GM19099 (cell line): Measurements from ENCODE around the gene LCE7A.

Experiments used
- POLR2A ChIP-seq: IDR thresholded peaks from 3 replicates; pipeline ENCODE4 v1.6.1; 2011; ENCODE audit warnings: low read depth; ENCODE audit not compliant: insufficient read length; ENCODE audit errors: extremely low read depth

Gene LCE7A, protein sequence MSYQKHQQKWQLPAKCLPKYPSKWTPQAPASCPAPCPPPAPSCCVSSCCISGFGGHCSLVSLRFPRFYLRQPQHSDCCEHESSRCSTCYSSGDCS

DNA sequence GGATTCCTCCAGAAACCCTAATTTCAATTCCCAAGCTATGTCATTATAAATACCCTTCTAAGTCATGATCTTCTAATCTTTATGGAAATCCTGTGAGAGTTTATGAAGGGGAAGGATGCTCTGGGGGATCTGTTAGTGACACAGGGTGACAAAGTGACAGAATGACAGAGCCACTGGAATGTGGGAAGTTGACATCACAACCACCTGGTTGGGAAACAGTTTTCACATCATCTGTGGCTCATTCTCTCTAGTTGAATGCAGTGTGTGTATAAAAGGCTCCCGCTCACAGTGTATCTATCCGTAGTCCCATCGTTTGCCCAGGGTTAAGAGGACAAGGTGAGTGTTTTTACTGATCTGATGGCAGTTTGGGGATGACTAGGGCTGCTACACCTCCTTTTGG, at the start of gene LCE7A:
LCE7A (plus strand) TSS at position 301 of the 400 bp plus-strand sequence. CDS start 702 bp downstream, outside the sequence.
- no peak for TF ChIP-seq POLR2A

DNA sequence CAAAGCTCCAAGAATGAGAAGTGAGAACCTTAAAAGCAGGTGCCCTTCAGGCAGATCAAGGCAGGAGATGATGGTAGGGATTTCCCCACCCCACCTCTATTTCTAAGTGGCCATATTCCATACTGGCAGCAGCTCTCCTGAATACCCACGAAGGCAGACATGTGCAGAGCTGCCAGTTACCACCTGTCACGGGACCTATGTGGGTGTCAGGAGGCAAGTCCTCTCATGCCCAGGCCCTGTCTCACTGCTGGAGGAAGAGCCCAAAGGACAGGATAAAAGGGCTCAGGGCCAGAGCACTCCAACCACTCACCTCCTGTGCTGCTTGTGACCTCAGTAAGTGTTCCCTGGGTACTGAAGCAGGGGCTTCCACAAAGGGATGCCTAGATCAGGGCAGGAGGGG, 48.7 kb upstream of the LCE7A start:
- no peak for TF ChIP-seq POLR2A

DNA sequence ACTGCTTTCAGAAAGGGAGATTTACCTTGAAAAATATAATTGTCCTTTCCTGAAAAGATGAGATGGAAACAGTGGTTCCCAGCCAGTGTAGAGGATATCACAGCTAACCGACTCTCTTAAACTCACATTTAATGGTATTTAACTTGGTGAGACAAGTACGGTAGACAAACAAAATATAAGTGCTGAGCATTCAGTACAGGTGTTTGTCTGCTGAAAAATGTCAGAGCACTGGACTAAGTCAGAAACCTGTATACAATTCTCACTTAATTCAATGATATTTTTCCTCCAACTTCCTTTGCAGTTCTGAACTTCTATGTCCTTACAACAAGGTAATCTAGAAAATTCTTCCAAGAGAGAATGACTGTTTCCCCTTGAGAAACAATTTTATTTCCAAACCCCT, 48.1 kb upstream of the LCE7A start, which contains the start of gene LCE1B:
LCE1B (plus strand) TSS at position 301 of the 400 bp plus-strand sequence. CDS start 476 bp downstream, outside the sequence.
- TF ChIP-seq POLR2A: no peak

DNA sequence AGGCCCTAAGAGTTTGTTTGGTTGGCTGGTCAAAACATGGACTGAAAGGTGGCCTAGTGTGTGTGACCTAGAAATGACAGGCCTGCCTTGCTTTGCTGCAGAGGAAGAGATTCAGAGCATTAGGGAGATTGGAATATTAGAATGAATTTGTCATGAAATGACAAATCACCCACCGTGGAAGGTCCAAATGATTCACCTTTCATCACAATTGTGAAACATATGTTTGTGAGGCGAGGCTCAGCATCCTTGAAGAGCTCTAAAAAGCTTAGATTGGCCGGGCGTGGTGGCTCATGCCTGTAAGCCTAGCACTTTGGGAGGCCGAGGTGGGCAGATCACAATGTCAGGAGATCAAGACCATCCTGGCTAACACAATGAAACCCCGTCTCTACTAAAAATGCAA, 42.5 kb upstream of the LCE7A start:
- TF ChIP-seq POLR2A: no peak

DNA sequence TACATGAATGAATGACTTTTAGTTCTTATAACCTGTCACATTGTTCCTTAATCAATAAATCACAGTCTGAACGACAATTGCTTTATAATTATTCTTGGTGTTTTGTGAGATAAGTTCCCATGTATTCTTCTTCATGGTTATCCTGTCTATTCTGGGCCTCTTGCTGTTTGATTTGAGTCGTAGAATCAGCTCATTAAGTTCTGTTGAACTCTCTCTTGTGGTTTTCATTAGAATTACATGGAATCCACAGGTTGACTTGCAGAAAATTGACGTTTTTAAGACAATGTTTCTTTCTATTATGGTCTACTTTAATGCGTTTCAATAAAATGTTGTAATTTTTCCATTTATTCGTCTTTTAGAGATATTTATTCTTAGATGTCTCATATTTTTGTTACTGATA, 36.5 kb upstream of the LCE7A start:
- TF ChIP-seq POLR2A: no peak

DNA sequence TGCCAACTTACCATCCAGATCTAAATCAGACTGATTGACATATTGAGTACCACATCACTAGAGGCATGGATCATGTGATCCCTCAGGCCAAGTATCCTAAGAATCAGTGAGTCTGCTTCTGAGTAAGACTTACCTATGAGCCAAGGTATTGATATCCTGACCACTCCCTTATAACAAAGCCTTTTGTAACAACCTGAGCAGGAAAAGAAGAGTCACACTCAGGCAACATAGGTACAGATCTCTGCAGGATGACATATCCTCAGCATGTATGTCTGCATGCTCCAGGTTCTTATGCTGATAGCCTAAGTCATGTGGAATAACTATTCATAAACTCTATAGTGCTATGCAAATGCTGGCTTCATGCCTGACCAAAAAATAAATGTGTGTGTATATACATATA, 34.8 kb upstream of the LCE7A start:
- no peak for TF ChIP-seq POLR2A

DNA sequence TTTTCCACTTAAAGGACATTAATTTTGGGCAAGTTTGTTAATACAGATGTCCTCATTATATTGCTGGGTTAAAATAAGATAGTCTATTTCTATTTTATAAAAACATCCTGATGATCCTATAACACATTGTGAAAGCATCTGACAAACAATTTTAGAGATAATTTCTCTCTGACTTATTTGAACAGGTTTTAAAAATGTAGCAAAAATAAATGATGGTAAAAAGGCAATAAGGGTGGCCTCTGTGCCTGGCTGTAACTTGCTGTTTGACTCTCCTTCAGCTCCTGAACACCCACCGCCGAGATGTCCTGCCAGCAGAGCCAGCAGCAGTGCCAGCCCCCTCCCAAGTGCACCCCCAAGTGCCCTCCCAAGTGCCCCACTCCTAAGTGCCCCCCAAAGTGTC, 32.6 kb upstream of the LCE7A start, which contains the start of gene LCE1A:
LCE1A (plus strand) TSS at position 301 of the 400 bp plus-strand sequence; CDS start at position 301, 0 bp downstream.
- TF ChIP-seq POLR2A: no peak

DNA sequence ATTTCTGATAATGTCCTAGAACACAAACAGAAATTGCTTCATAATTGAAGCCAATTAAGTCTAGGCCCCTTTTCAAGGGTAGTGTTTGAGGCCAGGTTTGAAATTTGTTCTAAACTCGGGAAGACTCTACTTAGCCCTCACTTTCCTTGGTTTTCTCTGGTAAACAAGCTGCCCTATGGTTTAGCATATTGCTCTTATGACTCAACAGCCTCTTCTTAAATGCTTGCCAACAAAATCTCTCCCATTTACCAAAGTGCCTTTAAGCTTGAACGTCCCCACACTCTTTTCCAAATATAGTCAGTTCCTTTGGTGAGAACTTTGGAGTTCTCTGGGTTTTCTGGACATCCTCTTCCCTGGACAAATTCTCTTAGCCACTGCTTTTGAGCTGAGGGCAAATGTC, 22.9 kb upstream of the LCE7A start:
- no peak for TF ChIP-seq POLR2A

DNA sequence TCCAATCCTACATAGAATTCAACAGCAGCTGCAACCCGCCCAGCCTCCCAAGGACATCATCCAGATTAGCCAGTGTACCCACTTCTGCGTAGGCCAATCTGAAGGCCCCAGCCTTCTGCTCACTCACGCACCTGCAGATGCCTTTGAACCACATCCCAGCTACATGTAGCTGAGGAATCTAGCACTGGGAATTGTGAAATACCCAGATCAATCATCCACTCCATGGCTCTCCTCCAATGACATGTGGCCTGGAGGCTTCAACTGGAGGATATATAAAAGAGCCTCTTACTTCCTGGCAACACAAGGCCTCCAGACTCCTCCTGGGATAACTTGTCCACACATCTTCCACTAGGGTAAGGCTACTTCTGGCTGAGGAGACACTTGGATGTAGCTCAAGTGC, 17.2 kb upstream of the LCE7A start, which contains the start of gene LCE6A:
LCE6A (plus strand) TSS at position 301 of the 400 bp plus-strand sequence. CDS start 665 bp downstream, outside the sequence.
- TF ChIP-seq POLR2A: no peak

DNA sequence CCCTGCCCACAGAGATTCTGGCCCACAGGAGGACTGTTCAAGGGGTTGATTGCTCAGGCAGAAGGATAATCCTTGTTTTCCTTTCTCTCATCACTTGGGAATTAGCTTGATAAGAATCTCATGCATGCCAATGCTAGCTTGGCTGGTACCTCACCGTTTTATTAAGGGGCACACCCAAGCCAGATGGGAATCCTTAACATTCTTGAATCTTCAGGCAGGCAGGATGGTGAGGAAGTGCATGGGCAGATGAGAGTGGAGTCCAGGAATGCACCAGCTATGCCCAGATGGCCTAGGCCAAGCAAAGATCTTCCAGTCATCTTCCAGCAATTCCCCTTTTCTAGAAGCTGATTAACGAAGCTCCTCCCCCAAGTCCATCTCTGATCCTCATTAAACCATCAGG, 4.1 kb upstream of the LCE7A start:
- TF ChIP-seq POLR2A: no peak

DNA sequence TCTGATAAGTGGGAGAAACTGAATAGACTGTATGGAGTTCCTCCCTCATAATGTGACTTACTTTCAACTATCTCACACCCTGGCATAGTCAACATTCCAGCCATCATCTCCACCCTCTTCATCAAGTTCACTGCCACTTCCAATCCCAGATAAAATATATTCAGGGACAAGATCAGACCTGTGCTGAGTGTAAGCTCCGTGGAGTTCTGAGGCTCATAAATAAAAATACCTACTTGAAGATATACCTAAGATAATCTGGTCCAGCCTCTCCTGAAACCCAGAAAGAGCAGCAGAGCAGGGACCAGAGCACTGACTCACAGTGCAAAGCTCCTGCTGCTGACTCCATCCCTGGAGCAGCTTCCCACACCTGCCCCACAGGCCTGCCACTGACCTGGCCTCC, 1.7 kb upstream of the LCE7A start:
- TF ChIP-seq POLR2A: no peak

DNA sequence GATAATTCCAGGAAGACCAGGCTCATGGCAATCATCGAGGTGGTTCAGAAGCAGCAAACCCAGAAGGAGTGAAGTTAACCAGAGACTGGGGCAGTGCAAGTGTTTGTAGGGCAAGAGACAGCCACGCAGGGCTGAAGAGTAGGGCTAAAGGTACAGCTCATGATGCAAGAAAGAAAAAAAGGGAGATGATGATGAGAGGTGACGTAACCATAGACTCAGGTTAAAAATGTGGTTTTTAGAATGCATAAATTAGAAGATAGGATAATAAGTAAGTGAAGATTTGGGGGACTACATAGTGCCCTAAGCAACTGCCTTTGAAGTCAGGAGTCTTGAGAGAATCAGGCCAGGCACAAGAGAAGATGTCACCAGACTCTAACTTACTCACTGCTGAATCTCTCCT, 333 bp downstream of the LCE7A start:
- no peak for TF ChIP-seq POLR2A

DNA sequence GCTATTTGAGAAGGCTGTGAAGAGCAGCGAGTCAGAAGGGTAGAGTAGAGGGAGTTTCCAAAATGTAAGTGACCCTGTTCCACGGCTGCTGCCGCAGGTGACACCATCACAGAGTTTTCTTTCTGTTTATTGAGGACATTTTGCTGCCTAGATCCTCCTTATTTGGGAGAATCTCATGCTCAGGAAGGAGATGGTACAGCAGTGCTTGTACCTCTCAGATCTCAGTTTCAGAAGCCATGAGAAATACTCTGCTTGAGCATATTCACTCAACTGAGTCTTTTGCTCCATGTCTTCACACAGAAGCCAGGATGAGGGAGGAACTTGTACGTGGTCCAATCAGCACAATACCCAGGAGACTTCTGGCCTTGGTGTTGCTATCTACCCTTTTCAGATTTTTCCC, 1.6 kb downstream of the LCE7A start:
- TF ChIP-seq POLR2A: no peak

DNA sequence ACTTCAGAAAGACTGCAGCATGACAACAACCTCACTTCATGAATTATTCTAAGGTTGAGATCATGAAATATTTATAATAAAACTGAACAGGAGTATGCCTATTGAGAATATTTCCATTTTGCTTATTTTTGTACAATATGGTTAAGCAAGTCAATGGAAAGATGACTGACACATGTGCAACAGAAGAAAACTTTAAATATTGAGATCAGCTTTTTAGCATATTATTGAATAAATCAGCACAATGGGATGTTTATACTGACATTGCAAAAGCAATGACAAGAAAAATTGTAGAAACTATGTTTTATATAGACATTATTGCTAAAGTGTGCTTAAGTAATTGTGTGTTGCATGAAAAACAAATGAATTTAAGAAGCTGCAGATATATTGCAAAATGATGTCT, 4.6 kb downstream of the LCE7A start:
- no peak for TF ChIP-seq POLR2A

DNA sequence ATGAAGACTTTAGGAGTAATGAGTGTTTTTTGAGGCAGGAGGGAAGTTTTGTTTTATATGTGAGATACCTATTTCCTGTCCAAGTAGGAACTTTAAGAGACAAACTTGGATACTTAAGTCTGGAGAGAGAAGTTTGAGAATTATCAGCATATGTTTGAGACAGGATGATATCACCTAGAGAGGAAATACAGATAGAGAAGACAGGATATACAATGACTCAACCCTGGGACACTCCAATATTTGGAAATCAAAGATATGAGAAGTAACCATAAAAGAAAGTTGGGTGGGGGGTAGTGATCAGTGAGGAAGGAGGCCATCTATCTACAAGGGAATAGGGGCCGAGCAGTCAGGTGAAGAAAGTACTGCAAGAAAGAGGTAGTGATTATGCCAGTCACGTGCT, 6.5 kb downstream of the LCE7A start:
- TF ChIP-seq POLR2A: no peak

DNA sequence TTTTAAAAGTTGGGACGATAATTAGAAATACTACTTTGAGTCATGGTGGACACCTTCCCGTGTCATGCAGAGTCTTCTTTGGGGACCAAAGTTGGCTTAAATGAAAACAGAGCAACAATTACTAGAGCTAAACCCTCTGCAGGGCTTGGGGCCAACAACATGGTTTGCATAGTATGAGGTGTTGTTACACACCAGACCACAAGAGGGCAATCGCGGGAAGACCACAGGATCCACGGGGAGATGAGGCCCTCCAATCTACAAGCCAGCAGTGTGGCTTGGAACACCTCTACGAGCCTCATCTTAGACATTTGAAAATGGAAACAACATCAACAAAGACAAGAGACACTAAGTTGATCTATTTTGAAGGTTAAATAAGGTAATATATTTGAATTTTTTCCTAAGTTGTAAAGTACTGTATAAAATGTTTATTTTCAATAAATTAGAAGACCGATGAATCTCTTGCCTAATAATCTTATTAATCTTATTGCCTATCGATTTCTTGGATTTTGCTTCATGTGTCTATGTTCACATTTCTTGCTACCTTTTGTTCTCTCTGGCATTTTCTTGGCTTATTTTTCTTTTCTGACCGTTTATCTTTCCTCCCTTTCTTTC, 10.1 kb downstream of the LCE7A start:
- no peak for TF ChIP-seq POLR2A
